ENCODE measurements around the gene UNC5A. TPM values are rescaled to one million over a fixed set of nuclear protein-coding genes. Genes with fewer than 3 reads are reported as not detected.

UNC5A gene
- total and polyA plus RNA-seq, 12 donors, result 0.01 to 0.35 (median 0.08) TPM; not detected in 7

DNA sequence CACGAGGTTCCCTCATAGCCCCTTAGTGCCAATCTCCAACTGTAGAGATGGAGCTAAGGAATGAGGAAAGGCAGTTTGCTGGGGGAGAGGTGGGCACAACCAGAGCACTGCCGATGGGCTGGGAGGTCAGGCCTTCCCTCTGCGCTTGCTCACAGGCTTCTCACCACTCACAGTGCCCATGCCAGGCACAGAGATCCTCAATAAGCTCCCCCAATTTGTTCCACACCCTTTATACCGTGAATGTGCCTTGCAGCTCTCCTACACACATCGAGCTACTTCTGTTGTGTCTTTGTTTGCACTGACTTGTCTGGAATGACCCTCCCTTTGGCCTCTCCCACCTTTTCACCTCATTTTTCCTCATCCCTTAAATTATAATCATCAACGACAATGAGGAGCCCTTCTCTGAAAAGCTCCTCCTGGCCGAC, 90.4 kb downstream of the UNC5A start:
- intact Hi-C loops (cut with DNase I), result no loop called here
- H3K36me3 ChIP-seq, result peaks cover 0 to 42% (median 28%) of the 10 kb centered on the region in 9 donors
- TF ChIP-seq CTCF (IDR thresholded peaks at IDR 0.05), result no peak
- H3K4me3 ChIP-seq, result no peak overlapping the region
- H3K27me3 ChIP-seq, result no peaks in the 10 kb centered on the region
- WGBS, 2 donors, result 79 to 82% methylated on average over 7 of the region's 7 CpGs
- peaks cover 0 to 55% (median 6%) of the 10 kb centered on the region in 9 donors for H3K4me1 ChIP-seq
- no peaks in the 10 kb centered on the region for H3K9me3 ChIP-seq
- H3K27ac ChIP-seq, result peak overlapping the region in 1 of 10 donors; percentile 88
- DNase-seq (no peak), ATAC-seq (no peak)

DNA sequence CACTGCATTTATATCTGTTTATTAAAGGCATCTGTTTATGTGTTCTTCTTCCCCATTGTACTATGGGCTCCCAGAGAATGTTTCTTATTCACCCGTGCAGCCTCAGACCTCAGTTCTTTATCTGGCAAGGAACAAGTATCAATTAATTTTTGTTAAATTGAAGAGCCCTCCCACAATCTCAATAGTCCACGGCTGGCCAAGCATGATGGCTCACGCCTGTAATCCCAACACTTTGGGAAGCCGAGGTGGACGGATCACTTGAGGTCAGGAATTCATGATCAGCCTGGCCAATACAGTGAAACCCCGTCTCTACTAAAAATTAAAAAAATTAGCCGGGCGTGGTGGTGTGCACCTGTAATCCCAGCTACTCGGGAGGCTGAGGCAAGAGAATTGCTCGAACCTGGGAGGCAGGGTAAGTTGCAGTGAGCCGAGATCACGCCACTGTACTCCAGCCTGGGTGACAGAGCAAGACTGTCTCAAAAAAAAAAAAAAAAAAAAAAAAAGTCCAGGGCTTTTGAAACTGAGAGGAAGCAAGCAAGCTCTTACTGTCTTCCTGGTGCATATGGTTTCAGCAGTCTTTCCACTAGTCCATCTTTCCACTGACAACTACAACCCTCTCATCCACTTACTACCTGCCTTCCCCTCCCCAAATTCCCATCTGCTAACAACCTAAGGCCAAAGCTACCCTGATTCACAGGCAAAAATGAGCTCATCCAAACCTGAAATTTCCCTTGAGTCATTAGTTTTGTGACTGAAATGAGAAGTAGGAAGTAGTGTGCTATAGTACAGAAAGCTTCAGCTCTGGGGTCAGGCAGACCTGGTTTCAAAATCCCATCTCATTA, 91.1 kb downstream of the UNC5A start:
- peak overlapping the region in 2 of 10 donors; percentile 12 to 88 for H3K27ac ChIP-seq
- no peak overlapping the region for H3K4me3 ChIP-seq
- H3K4me1 ChIP-seq, result peaks cover 0 to 48% (median 6%) of the 10 kb centered on the region in 9 donors
- ATAC-seq, result no peak
- DNase-seq, result no peak
- H3K27me3 ChIP-seq, result no peaks in the 10 kb centered on the region
- H3K9me3 ChIP-seq, result no peaks in the 10 kb centered on the region
- TF ChIP-seq CTCF (IDR thresholded peaks at IDR 0.05), result no peak
- H3K36me3 ChIP-seq, result peaks cover 0 to 49% (median 32%) of the 10 kb centered on the region in 9 donors
- intact Hi-C loops (cut with DNase I), result no loop called here
- WGBS, 2 donors, result 91 to 94% methylated on average over 12 of the region's 12 CpGs

GRCh38 chr5:176902102-176902814, 91.9 kb downstream of the UNC5A start:
- Histone ChIP-seq H3K4me1 (peaks cover 0 to 42% (median 6%) of the 10 kb centered on the region in 9 donors), H3K27me3 (no peaks in the 10 kb centered on the region), H3K9me3 (no peaks in the 10 kb centered on the region), H3K27ac (peak overlapping the region in 2 of 10 donors; percentile 12 to 88), H3K4me3 (no peak overlapping the region), H3K36me3 (peaks cover 0 to 56% (median 40%) of the 10 kb centered on the region in 9 donors)
- no peak for TF ChIP-seq CTCF (IDR thresholded peaks at IDR 0.05)
- DNase-seq, result no peak
- no peak for ATAC-seq
- 92% methylated on average over 6 of the region's 6 CpGs for WGBS, 2 donors
- intact Hi-C loops (cut with DNase I), result no loop called here

DNA sequence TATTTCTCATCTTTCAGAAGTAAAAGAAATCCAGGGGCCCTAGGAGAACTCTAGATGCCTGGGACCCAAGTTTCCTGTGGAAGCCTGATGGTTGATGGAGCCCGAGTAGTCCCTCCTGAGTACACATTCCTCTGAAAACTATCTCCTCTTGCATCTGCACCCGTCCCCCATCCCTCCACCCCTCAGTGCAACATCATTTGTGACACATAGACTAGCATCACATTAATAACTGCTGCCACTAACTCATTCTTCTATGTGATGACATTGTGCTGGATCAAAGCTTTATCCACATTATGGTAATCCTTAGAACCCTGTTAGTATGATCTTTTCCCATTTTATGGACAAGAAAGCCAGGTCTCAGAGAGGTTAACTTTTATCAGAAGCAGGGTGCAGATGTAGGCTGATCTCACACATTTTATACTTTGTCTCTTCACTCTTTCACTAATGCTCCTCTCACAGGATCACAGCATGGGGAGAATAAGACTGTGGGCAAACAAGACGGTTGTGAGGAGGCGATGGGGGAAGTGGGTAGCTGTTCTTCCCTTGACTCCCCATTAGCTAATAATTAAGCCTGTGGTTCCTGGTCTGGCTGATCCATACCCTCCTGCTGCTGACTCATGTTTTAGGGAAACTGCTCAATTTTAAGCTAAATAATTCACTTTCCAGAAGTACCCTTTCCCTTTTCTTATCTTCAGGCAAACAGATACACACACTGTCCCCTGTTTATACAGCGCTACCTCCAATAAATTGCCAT, 92.7 kb downstream of the UNC5A start:
- H3K27ac ChIP-seq, result peak overlapping the region in 1 of 10 donors; percentile 88
- intact Hi-C loops (cut with DNase I), result no loop called here
- DNase-seq (no peak), ATAC-seq (no peak)
- H3K4me1 ChIP-seq, result peaks cover 0 to 42% (median 6%) of the 10 kb centered on the region in 9 donors
- H3K9me3 ChIP-seq, result no peaks in the 10 kb centered on the region
- WGBS, 2 donors, result 91 to 92% methylated on average over 5 of the region's 5 CpGs
- H3K4me3 ChIP-seq, result no peak overlapping the region
- TF ChIP-seq CTCF (IDR thresholded peaks at IDR 0.05), result no peak
- no peaks in the 10 kb centered on the region for H3K27me3 ChIP-seq
- H3K36me3 ChIP-seq, result peaks cover 0 to 65% (median 47%) of the 10 kb centered on the region in 9 donors
